Stimulated activated CD8-positive, alpha-beta memory T cell treated with anti-CD3 and anti-CD28 coated beads, Interleukin-2, amount 100 ng/mL, for 48 hours (primary cell): ENCODE measurements around the gene PKMYT1.
A peak's percentile ranks its signal among the peaks of the same experiment; 100 is the strongest.
"Not testable (repeated sequence)": the region's sequence is repeated elsewhere in the genome, so short reads cannot be mapped to it uniquely, and the experiment has no call there.

Experiments
- DNase-seq, 2 donors: peaks; one replicate each; pipeline ENCODE4 v3.0.0-alpha.2; 2020; ENCODE audit warnings: low read depth in 2 of 2

PKMYT1 gene

DNA sequence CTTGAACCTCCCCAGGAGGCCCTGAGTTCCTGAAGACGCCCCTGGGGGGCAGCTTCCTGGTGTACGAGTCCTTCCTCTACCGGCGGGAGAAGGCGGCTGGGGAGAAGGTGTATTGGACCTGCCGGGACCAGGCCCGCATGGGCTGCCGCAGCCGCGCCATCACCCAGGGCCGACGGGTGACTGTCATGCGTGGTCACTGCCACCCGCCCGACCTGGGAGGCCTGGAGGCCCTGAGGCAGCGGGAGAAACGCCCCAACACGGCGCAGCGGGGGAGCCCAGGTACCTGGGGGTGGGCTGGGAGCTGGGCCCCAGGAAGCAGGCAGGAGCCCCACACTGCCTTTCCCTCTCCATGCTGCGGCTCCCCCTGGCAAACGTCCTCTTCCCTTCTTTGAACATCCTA lies 46.5 kb downstream of the PKMYT1 start:
- DNase-seq = no peak

- DNase-seq = no peak
These were observed 47.1 kb downstream of the PKMYT1 start for GRCh38 chr16:2933136-2933535.

DNA sequence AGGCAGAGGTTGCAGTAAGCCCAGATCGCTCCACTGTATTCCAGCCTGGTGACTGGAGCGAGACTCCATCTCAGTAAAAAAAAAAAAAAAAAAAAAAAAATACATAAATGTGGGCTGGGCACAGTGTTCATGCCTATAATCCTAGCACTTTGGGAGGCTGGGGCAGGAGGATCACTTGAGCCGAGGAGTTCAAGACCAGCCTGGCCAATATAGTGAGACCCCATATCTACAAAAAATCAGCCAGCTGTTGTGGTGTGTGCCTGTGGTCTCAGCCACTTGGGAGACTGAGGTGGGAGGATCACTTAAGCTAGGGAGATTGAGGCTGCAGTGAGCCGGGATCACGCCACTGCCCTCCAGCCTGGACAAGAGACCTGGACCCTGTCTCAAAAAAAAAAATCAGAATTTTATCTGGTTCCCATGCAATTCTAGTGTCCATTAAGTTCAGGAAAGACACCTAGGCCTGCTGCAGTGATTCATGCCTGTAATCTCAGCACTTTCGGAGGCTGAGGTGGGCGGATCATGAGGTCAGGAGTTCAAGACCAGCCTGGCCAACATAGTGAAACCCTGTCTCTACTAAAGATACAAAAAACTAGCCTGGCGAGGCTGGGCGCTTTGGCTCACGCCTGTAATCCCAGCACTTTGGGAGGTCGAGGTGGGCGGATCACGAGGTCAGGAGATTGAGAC lies 48.9 kb downstream of the PKMYT1 start:
- not testable (repeated sequence) for DNase-seq

GRCh38 chr16:2930236-2930635 lies 50.0 kb downstream of the PKMYT1 start:
- no peak for DNase-seq

- no peak for DNase-seq
These were observed 50.6 kb downstream of the PKMYT1 start for GRCh38 chr16:2929693-2930092.

- DNase-seq = no peak
These were observed 51.5 kb downstream of the PKMYT1 start for GRCh38 chr16:2928796-2929195.

DNA sequence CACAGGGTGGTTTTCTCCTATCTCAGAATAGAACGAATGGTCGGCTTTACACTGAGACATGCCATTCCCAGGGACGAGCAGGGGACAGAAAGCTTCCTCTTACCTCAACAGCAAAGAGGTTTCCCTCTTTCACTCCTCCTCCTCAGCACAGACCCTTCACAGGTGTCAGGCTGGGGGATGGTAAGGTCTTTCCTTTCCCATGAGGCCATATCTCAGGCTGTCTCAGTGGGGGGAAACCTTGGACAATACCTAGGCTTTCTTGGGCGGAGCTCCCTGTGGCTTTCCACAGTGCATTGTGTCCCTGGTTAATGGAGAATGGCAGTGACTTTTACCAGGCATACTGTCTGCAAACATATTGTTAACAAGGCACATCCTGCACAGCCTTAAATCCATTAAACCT lies 52.1 kb downstream of the PKMYT1 start:
- DNase-seq = not testable (repeated sequence)

GRCh38 chr16:2927010-2927646 lies 53.1 kb downstream of the PKMYT1 start:
- peak; percentile 69 to 86 for DNase-seq

DNA sequence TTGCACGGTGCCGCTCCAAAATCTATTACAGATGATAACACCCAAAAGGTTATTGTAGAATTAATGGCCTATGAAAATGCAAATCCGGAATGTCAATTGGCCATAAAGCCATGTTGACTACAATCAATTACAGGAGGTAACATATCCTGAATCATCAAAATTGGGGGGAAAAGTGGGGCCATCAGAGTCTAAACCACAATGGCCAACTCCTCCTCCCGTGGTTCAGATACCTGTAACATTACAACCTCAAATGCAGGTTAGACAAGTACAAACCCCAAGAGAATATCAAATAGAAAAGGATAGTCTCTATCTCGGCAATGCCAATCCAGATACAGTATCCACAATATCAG lies 53.6 kb downstream of the PKMYT1 start:
- DNase-seq = no peak

GRCh38 chr16:2925951-2926649 lies 54.1 kb downstream of the PKMYT1 start:
- DNase-seq = no peak

DNA sequence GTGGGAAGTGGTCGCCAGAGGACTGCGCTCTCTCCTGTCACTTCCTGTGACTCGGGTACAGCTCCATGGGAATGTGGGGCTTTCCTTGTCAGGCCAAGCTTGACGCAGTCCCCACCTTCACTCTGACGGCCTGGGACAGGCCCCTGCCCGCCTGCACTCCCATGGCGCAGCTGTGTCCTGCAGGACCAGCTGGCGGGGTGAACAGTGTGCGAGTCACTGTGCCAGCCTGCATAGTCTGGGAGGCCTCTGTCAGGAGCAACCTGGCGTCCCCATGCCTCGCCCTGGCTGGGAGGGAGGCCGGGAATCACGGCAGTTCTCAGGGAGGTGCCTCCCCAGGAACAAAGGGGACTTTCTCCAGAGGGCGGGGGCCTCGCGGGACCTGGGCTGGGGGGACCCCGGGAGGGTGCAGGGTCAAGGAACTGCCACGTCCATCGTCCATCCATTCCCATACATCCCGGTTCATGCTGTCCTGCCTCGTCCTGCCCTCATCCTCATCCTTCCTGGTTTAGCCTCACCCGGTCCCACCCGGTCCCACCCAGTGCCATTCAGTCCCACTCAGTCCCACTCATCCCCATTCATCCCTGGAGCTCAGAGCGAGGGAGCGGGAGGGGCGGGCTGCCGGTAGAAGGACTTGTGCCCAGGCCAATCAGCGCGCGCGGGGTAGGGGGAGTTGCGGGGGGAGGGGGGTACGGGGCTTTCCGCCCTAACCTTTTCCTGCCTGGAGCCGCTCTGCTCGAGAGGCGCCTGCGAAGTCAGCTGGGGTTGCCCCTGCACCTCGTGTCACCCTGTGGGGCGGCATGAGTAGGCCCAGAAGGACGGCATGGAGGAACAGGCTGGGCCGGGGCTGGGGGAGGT lies 55.1 kb downstream of the PKMYT1 start:
- DNase-seq = no peak

DNA sequence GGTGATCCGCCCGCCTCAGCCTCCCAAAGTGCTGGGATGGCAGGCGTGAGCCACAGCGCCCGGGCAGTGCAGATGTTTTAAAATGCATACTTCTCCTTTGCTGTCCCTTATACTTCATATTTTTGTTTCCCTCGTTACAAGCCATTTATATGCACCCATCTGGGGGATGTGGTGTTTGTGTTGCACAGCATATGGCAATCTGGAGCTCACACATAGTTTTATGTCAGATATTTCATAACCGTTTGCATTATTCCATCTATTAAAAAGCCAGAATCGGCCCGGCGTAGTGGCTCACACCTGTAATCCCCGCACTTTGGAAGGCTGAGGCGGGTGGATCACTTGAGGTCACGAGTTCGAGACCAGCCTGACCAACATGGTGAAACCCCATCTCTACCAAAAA lies 56.8 kb downstream of the PKMYT1 start:
- DNase-seq = no peak
